NCI-H2171 (cell line): ENCODE data around the gene GALNT13.

ENCODE experiments used
- DNase-seq: peaks from one replicate; lab custom pipeline; 2025; lab: John Stamatoyannopoulos, UW

GALNT13 gene

DNA sequence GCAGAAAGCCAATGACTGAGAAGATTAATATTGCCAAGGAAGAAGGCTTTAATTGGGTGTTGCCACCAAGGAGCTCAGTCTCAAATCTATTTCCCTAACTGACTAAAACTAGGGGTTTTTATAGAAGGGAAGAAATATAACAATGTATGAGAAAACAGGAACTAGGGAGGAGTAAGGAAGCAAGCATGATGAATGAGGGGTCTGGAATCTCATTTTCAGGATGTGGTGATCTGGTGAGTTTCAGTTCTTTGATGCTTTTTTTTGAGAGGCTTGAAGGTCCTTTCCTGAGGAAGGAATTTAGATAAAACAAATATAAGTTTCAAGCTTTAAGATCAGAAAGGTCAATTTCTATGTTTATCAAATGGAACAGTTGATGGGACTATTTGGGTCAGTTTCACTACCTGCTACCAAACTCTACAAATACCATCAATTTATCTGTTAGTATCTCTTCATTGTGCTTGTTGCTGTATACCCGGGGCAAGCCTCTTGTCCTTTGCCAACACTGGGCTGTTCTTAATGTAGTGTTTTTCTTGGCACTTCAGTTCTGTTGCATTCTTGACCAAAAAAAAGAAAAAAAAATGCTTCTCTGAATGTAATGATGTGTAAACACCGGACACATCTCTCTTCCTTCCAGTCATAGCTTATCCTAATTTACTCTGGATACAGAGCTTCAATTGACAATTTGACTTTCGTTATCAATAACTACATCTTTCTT lies 357.0 kb downstream of the GALNT13 start:
- no peak for DNase-seq

GRCh38 chr2:154229966-154230365 lies 358.2 kb downstream of the GALNT13 start:
- DNase-seq, result no peak

GRCh38 chr2:154231021-154231420 lies 359.3 kb downstream of the GALNT13 start:
- no peak for DNase-seq

DNA sequence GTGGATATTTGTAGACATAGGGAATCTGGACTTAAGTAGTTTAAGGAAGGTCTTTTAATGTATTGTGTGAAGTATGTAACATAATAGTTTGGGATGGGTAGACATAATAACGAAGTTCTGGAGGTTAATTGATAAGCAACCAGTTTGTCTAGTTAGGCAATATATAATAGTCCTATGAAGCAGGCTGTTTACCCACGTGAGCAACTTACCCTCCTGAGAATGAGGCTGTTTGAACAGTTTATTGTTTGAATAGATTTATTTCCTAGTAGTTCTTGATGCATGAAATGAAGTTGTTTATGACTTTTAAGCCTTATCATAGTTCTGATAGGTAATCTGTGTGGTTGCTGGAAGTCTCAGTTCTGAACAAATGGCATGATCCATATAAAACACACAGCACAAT lies 361.5 kb downstream of the GALNT13 start:
- no peak for DNase-seq

DNA sequence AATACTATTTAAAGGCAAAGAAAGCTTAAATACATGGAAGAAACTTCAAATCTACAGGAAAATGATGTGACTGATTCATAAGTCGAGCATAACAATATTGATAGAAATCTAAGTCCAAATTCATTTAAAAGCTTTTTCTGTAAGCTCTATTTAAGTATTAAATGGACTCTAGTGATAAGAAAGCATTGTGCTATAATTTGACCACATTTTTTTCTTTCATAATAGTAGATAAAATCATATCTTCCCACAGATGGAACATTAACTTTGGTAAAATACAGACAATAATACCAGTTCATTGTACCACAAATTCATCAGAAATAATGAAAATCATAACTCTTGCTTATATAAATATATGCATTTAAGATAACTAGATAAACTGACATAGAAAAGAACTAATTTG lies 366.5 kb downstream of the GALNT13 start:
- DNase-seq, result no peak

GRCh38 chr2:154240316-154240715 lies 368.6 kb downstream of the GALNT13 start:
- no peak for DNase-seq

DNA sequence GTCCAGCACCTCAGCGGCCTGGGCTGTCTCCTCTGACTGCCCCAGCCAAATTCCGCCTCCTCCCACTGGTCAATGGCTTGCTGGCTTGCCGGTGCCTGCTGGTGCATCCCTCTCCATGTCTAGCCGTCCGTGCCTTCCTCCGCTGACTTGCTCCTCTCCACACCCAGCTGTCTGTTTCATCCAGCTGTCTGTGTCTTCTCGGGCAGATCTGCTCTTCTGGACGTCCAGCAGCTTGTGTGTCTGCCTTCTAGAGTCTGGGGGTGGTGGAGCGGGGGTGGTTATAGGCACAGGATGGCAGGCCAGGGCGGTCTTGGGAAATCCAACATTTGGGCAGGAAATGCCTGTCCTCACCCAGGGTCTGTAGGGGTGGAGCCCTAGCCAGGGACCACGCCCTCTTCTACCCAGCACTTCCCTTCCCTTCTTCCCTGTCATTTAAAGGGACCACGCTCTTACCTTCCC lies 369.2 kb downstream of the GALNT13 start:
- DNase-seq, result no peak

GRCh38 chr2:154242687-154243086 lies 371.0 kb downstream of the GALNT13 start:
- DNase-seq, result no peak

DNA sequence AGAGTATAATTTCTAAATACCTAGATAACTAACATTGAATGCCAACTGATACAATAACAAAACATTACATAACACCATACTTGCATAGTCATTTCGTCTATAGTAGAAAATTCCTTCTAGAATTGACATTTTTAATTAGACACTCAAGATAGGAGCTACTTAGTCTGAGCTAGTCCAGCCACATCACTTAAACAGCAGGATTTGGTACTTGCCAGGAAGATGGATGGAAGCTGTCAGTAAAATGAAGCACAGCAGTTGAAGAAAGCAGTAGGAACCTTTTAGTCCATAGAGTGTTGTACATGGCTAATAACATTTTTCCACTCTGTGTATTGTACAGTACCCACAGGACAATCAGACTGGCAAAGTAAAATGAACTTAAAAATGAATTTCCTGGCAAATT lies 372.0 kb downstream of the GALNT13 start:
- no peak for DNase-seq

GRCh38 chr2:154244932-154245331 lies 373.2 kb downstream of the GALNT13 start:
- no peak for DNase-seq

DNA sequence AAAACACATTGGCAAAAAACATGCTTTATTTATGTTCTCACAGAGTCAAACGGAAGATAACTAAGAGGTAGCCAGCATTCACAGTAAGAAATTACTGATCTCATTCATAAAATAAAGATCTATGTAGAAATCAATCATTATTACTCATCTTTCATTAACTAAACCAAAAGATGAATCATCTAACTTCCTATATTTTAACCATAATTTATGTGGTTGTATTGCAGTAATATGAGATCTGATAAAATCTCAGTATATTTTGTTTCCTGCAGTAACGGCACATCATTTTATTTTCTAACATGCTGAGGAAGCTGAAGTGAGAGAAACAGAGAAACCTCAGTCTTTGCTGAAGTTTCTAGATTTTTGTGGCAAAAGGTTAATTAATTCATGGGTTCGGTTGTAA lies 375.8 kb downstream of the GALNT13 start:
- no peak for DNase-seq

GRCh38 chr2:154256136-154256535 lies 384.4 kb downstream of the GALNT13 start:
- no peak for DNase-seq

DNA sequence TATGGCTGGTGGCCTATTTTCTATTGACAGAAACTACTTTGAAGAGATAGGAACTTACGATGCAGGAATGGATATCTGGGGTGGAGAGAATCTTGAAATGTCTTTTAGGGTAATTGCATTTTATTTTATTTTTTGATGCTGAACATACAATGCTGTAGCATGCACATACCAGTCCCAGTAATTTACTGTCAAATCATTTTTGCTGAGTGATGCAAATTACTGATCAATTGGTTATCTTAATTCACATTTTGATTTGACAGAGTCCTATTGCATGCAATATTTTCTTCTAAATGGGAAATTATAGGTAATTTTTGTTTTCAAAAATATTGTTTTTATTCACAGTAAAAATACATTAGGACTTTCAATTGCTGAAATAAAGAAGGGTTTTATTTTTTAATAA lies 387.3 kb downstream of the GALNT13 start:
- no peak for DNase-seq

DNA sequence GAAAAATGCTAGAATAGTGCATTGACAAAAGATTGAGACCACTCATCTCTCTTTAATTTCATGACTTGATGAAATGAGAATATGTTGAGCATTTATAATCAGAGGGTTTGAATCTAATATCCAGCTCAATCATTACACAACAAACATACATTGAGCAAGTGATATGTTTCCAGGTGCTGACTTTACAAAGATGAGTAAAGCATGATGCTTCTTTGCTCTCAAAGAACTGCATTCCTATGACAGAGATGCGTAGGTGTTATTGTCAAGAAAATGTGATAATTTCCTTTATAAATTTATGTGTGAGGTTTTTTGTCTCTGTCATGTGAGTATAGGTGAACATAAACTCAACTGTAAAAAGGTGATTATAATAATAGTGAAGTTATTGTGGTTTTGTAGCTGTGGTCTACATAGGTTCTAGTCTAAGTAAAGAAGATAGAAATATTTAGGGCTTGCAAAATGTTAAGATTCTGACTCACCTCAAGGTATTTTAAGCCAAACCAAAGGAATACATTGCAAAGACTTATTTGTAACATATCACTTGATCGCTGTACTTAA lies 389.8 kb downstream of the GALNT13 start:
- no peak for DNase-seq

DNA sequence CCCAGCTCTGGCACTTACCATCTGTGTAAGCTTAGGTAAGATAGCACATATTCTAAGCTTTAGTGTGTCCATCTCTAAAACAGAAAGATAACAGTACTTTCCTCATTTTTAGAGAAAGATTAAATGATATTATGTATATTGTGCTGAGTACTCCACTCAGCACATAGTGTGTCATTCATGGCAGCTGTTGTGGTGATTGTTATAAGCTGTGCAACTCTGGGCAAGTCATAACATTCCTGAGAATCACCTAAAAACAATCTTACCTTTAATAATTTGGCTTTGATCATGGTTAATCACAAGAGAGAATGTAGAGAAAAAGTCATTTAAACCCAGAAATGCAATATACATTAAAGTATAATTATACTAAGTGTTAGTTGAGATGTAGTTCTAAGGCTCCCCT lies 391.5 kb downstream of the GALNT13 start:
- no peak for DNase-seq

- DNase-seq, result no peak
Observed at GRCh38 chr2:154264024-154264423, 392.3 kb downstream of the GALNT13 start.

- no peak for DNase-seq
Observed at GRCh38 chr2:154267983-154268382, 396.3 kb downstream of the GALNT13 start.

GRCh38 chr2:154280543-154280942 lies 408.8 kb downstream of the GALNT13 start:
- DNase-seq, result peak; percentile 90

GRCh38 chr2:154289870-154290269 lies 418.1 kb downstream of the GALNT13 start:
- no peak for DNase-seq

GRCh38 chr2:154291511-154291910 lies 419.8 kb downstream of the GALNT13 start:
- DNase-seq, result no peak

DNA sequence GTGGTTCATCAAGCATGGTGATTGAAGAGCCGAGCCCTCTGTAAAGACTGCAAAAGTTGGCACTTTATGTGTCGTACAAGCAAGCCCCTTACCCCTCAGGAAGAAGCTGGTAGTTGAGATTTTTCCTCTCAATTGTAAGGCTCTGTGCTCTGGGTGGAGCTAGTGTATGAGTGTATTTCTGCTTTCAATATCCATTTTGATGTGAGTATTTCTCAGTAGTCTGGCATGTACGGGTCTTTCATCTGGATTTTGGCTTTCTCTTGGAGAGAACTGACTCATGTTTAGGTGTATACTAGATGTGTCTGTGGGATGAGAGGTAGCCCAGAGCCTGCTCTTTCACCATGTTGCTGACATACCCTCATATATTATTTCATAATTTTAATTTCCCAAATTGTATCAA lies 420.2 kb downstream of the GALNT13 start:
- DNase-seq, result no peak

GRCh38 chr2:154293864-154294263 lies 422.1 kb downstream of the GALNT13 start:
- no peak for DNase-seq

DNA sequence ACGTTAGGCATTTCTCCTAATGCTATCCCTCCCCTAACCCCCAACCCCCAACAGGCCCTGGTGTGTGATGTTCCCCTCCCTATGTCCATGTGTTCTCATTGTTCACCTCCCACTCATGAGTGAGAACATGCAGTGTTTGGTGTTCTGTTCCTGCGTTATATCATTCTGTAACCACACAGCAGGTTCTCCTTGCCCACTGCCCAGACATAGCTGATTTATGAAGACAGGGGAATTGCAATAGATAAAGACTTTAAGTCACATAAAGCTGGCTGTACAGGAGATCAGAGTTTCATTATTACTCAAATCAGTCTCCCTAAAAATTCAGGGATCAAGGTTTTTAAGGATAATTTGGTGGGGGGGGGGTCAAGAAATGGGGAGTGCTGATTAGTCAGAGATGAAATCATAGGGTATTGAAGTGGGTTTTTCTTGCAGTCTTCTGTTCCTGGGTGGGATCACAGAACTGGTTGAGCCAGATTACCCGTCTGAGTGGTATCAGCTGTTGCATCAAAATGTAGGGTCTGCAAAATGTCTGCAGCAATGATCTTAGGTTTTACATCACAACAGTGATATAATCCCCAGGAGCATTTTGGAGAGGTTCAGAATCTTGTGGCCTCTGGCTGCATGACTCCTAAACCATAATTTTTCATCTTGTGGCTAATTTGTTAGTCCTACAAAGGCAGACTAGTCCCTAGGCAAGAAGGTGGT lies 434.7 kb downstream of the GALNT13 start:
- no peak for DNase-seq
